Stimulated activated CD4-positive, alpha-beta T cell treated with anti-CD3 and anti-CD28 coated beads, Interleukin-15, amount 100 ng/mL, for 48 hours (primary cell): Measurements from ENCODE around the gene ZNHIT2.

ENCODE experiments used
- DNase-seq, 2 donors: peaks; one replicate each; pipeline ENCODE4 v3.0.0-alpha.2; 2020; ENCODE audit warnings: low read depth in 2 of 2

The ZNHIT2 gene

DNA sequence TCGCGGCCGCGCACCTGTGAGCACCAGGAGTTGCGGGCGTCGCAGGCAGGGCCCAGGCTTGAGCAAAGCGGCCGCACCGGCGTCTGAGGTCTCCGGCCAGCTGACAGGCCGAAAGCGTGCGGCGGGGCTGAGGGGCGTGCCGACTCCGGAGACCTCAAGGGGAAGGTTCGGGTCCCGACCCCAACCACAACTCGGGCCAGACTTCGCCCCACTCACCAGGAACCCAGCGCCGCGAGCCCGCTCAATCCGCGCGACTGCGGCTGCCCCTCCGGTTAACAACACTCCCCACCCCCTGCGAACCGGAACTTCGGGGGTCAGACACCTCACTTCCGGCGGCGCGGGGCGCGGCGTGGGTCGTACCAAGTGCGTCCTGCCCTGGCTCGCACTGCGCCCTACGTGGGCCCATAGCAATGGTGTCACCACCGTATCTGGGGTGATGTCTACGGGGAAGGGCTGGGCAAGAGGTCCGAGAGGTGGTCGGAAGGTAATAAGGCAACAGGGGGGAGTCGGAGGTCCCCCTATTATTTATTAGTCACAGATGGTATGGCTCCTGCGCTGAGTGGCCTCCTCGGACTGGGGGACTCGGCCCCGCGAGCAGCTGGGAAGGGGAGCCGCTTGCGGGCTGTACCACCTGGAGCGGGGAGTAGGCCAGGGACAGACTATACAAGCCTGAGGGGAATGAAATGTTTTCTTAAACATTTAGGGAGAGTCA lies 16.9 kb upstream of the ZNHIT2 start, which contains the start of gene SYVN1:
Gene SYVN1, minus strand, starts transcription at position 280 of the 712 bp plus-strand sequence. CDS start 918 bp downstream, outside the sequence.
- peak; percentile 85 to 88 for DNase-seq

- no peak for DNase-seq
These were observed 16.2 kb upstream of the ZNHIT2 start for GRCh38 chr11:65133724-65134123.

GRCh38 chr11:65132988-65133700 lies 15.6 kb upstream of the ZNHIT2 start:
- DNase-seq: peak in 1 of 2 donors; percentile 66

- no peak for DNase-seq
These were observed 14.9 kb upstream of the ZNHIT2 start for GRCh38 chr11:65132238-65132987.

DNA sequence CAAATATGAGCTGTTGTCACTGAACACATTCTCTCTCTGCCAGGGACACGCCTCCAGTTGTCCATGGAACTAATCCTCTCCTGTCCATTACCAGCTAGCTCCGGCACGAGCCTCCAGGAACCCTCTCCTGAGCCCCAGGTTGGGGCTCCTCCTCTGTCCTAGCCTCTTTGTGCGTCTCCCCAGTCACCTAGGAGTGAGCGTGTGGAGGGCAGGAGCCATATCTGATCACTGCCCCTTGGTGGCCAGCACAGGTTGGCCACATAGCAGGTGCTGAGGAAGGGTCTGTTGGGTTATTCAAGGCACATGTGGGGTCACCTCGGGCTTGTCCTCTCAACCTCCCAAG lies 14.4 kb upstream of the ZNHIT2 start:
- no peak for DNase-seq

GRCh38 chr11:65131417-65131776 lies 13.9 kb upstream of the ZNHIT2 start:
- DNase-seq: no peak

- no peak for DNase-seq
These were observed 13.3 kb upstream of the ZNHIT2 start for GRCh38 chr11:65130631-65131416.

DNA sequence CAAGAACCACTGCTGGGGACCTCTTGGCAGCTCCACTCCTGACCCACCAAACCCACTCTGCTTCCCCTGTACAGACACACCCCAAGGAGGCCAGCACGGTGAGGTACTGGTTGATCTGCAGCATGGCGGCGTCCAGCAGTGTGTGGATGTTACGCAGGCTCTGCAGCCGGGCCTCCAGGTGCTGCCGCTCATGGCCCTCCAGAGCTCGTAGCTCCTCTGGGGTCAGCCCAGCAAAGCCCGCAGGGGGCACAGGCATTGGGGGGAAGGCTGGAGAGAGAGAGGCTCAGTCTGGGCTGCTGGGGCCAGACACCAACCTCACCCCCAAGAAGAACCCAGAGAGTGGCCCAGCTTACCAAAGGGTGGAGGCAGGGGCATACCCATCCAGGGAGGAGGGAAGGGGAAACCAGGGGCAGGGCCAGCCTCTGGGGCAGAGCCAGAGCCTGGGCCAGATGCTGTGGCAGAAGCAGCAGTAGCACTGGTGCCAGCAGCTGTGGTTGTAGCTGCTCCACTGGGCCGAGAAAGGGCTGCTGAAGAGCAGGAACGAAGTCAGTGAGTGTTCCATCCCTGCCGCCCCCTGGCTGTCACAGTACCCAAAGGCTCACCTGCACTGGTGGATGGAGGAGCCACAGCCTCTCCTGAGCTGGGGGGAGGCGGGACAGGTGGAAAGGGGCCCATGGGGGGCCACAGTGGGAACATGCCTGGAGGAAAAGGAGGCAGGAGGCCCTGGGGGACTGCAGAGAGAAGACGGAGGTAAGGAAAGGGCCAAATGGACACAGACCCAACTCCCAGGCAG lies 12.3 kb upstream of the ZNHIT2 start:
- no peak for DNase-seq

GRCh38 chr11:65128182-65129145 lies 11.0 kb upstream of the ZNHIT2 start:
- DNase-seq: no peak

DNA sequence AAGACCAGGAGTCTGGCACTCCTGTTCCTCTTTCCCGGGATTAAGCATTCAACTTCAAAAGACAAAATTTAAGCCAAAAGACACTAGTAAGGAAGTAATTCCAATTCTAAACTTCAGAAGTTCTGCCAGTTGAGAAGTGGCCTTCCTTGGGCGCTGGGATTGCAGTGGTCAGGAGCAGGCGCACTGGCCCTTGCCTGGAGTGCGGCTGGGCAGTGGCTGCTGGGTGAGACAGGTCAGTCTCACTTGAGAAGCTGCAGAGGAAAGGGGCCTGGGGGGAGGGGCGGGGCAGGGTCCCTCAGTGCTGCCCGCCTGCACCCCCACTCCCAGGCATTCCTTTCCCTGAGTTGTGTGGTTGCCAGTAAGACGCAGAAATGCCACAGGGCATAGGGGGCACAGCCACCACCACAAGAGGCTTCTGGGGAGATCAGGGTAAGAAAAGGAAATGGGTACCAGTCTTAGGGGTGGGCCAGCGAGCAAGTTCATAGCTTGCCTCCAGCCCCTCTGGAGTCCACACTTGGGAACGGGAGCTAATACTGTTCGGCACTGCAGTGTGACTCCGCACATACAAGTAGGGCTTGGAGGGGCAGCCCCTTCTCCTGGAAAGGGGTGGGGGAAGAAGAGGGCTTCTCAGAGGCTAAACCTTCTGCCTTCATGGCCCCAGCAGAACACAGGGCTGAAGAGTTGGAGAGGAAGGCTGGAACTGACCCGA lies 10.1 kb upstream of the ZNHIT2 start:
- DNase-seq: no peak

GRCh38 chr11:65126624-65127274 lies 9.2 kb upstream of the ZNHIT2 start:
- DNase-seq: no peak

- DNase-seq: no peak
These were observed 7.9 kb upstream of the ZNHIT2 start for GRCh38 chr11:65125197-65126056.

DNA sequence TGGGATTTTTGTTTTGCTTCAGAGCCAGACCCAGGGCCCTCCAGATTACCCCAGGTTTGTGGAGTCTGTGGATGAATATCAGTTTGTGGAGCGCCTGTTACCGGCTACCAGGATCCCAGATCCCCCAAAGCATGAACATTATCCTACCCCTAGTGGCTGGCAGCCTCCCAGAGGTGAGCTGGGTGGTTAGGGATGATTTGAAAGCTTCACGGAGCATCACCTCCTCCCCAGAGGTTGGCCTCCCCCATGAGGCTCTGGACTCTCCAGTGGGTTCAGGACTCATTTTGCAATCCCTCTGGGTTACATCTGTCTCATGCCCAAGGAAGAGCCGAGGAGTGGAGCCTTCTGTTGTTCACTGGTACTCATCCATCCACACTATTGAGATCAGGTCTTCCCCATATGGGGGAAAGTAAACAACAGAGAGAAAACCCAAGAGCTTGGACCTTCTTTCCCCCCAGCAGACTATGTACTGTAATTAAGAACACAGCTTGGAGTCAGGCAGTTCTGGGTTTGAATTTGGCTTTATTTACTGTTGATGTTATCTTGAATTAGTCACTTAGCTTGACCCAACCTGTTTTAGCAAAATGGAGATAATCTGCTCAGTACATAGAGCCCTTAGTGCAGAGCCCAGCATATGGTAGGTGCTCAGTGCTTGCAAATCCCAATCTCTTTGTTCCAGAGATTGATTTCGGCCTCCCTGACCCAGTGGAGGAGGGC lies 7.1 kb upstream of the ZNHIT2 start:
- no peak for DNase-seq

GRCh38 chr11:65121865-65122696 lies 4.6 kb upstream of the ZNHIT2 start, which contains the start of the genes FAU and MRPL49:
FAU (minus strand) TSS chr11:65122134; CDS start chr11:65121813, 321 bp downstream.
MRPL49 (plus strand) TSS chr11:65122321; CDS start chr11:65122347, 26 bp downstream.
- peak; percentile 98 to 99 for DNase-seq

- DNase-seq: no peak
These were observed 4.0 kb upstream of the ZNHIT2 start for GRCh38 chr11:65121447-65121864.

GRCh38 chr11:65120831-65121230 lies 3.3 kb upstream of the ZNHIT2 start:
- DNase-seq: no peak
